ENCODE data around the gene NPHP4. TPM values are rescaled to one million over a fixed set of nuclear protein-coding genes. Genes with fewer than 3 reads are reported as not detected.
A peak's percentile ranks its signal among the peaks of the same experiment; 100 is the strongest.

Gene NPHP4
- total RNA-seq, 2 donors from 2014 or later, result 6.2 to 15.9 TPM

GRCh38 chr1:5906116-5906515 lies 86.1 kb downstream of the NPHP4 start:
- intact Hi-C loops (cut with DNase I), result no loop called here
- H3K9ac ChIP-seq (ENCODE audit: low read depth in 2 of 2, low read length in 2 of 2), result no peak overlapping the region
- H3K4me1 ChIP-seq, result no peaks in the 10 kb centered on the region
- H3K36me3 ChIP-seq, result no peaks in the 10 kb centered on the region
- H3K27ac ChIP-seq, result no peak overlapping the region
- no peak for DNase-seq
- no peak for TF ChIP-seq CTCF (IDR thresholded peaks at IDR 0.05)
- H3K4me3 ChIP-seq, result no peak overlapping the region
- no peaks in the 10 kb centered on the region for H3K27me3 ChIP-seq
- H3K9me3 ChIP-seq, result no peaks in the 10 kb centered on the region

- Histone ChIP-seq H3K4me3 (no peak overlapping the region), H3K36me3 (no peaks in the 10 kb centered on the region), H3K4me1 (no peaks in the 10 kb centered on the region), H3K27ac (no peak overlapping the region), H3K9me3 (no peaks in the 10 kb centered on the region), H3K27me3 (no peaks in the 10 kb centered on the region), H3K9ac (ENCODE audit: low read depth in 2 of 2, low read length in 2 of 2) (no peak overlapping the region)
- no peak for TF ChIP-seq CTCF (IDR thresholded peaks at IDR 0.05)
- intact Hi-C loops (cut with DNase I), result no loop called here
- DNase-seq, result peak; percentile 11
Observed at GRCh38 chr1:5905436-5905835, 86.8 kb downstream of the NPHP4 start.

GRCh38 chr1:5904551-5904950 lies 87.7 kb downstream of the NPHP4 start:
- no peaks in the 10 kb centered on the region for H3K36me3 ChIP-seq

GRCh38 chr1:5903680-5904079 lies 88.5 kb downstream of the NPHP4 start:
- TF ChIP-seq CTCF (IDR thresholded peaks at IDR 0.05), result no peak
- intact Hi-C loops (cut with DNase I), result no loop called here
- Histone ChIP-seq H3K27me3 (no peaks in the 10 kb centered on the region), H3K27ac (no peak overlapping the region), H3K4me3 (no peak overlapping the region), H3K9ac (ENCODE audit: low read depth in 2 of 2, low read length in 2 of 2) (no peak overlapping the region), H3K4me1 (no peaks in the 10 kb centered on the region), H3K36me3 (no peaks in the 10 kb centered on the region), H3K9me3 (no peaks in the 10 kb centered on the region)
- no peak for DNase-seq

More at GRCh38 chr1:5904551-5904950, 87.7 kb downstream of the NPHP4 start:
- Histone ChIP-seq H3K27ac (no peak overlapping the region), H3K9me3 (no peaks in the 10 kb centered on the region), H3K27me3 (no peaks in the 10 kb centered on the region), H3K9ac (ENCODE audit: low read depth in 2 of 2, low read length in 2 of 2) (no peak overlapping the region), H3K4me1 (no peaks in the 10 kb centered on the region), H3K4me3 (no peak overlapping the region)
- TF ChIP-seq CTCF (IDR thresholded peaks at IDR 0.05), result no peak
- intact Hi-C loops (cut with DNase I), result no loop called here
- DNase-seq, result no peak

- no peaks in the 10 kb centered on the region for H3K9me3 ChIP-seq
- intact Hi-C loops (cut with DNase I), result no loop called here
- H3K9ac ChIP-seq (ENCODE audit: low read depth in 2 of 2, low read length in 2 of 2), result no peak overlapping the region
- no peaks in the 10 kb centered on the region for H3K27me3 ChIP-seq
- H3K27ac ChIP-seq, result no peak overlapping the region
- no peak for TF ChIP-seq CTCF (IDR thresholded peaks at IDR 0.05)
- H3K4me1 ChIP-seq, result no peaks in the 10 kb centered on the region
- no peak for DNase-seq
- no peak overlapping the region for H3K4me3 ChIP-seq
- no peaks in the 10 kb centered on the region for H3K36me3 ChIP-seq
Observed at GRCh38 chr1:5903031-5903430, 89.2 kb downstream of the NPHP4 start.

GRCh38 chr1:5901841-5902240 lies 90.4 kb downstream of the NPHP4 start:
- no peaks in the 10 kb centered on the region for H3K9me3 ChIP-seq
- H3K27me3 ChIP-seq, result no peaks in the 10 kb centered on the region
- intact Hi-C loops (cut with DNase I), result no loop called here
- H3K27ac ChIP-seq, result no peak overlapping the region
- H3K4me3 ChIP-seq, result no peak overlapping the region
- DNase-seq, result no peak
- H3K9ac ChIP-seq (ENCODE audit: low read depth in 2 of 2, low read length in 2 of 2), result no peak overlapping the region
- no peaks in the 10 kb centered on the region for H3K4me1 ChIP-seq
- TF ChIP-seq CTCF (IDR thresholded peaks at IDR 0.05), result no peak
- H3K36me3 ChIP-seq, result no peaks in the 10 kb centered on the region
